H1 (cell line): Measurements from ENCODE around the gene PRRT4. TPM values are rescaled to one million over a fixed set of nuclear protein-coding genes. Genes with fewer than 3 reads are reported as not detected.

Experiments used
- CTCF ChIA-PET: fragments of 300-600 bp; sonication (Branson Sonifier 250); formaldehyde crosslinking; loops from one replicate; lab custom pipeline; 2021; ENCODE audit not compliant: partially characterized antibody; lab: Charles Lee
- POLR2A ChIA-PET: fragments of 300-600 bp; sonication (Branson Sonifier 250); formaldehyde crosslinking; loops from one replicate; lab custom pipeline; 2021; ENCODE audit warnings: inconsistent platforms; ENCODE audit not compliant: partially characterized antibody; lab: Charles Lee
- DNase-seq, 2 experiments: peaks; one replicate each; pipeline versions ENCODE4 v3.0.0 to v3.0.0-alpha.2; 2010 to 2022; ENCODE audit warnings: low spot score in 2 of 2, low read depth in 1 of 2, mixed read lengths in 1 of 2
- FAIRE-seq: peaks from 2 replicates; lab custom pipeline; 2011; peaks lifted over from hg19 to GRCh38; lab: Jason Lieb, UNC
- H2AFZ ChIP-seq: 2 replicates; pipeline ENCODE4 v1.8.1; 2012; ENCODE audit warnings: low read length, inconsistent platforms
- H2AK5ac ChIP-seq: 2 replicates; pipeline ENCODE4 v1.6.1; 2013; ENCODE audit warnings: low read depth, low read length
- H2BK120ac ChIP-seq: replicated peaks from 2 replicates; pipeline ENCODE3; 2013; ENCODE audit warnings: low read depth, low read length, inconsistent platforms
- H2BK12ac ChIP-seq: 2 replicates; pipeline ENCODE4 v1.6.1; 2013; ENCODE audit warnings: low read depth, low read length
- H2BK15ac ChIP-seq: 2 replicates; pipeline ENCODE4 v1.6.1; 2013; ENCODE audit warnings: low read length
- H2BK20ac ChIP-seq: 2 replicates; pipeline ENCODE4 v1.6.1; 2013; ENCODE audit warnings: low read length
- H2BK5ac ChIP-seq: 2 replicates; pipeline ENCODE4 v1.6.1; 2013; ENCODE audit warnings: low read depth, low read length
- H3K14ac ChIP-seq: 2 replicates; pipeline ENCODE4 v1.6.1; 2013; ENCODE audit warnings: inconsistent platforms; ENCODE audit not compliant: insufficient read length
- H3K18ac ChIP-seq: 2 replicates; pipeline ENCODE4 v1.6.1; 2013; ENCODE audit warnings: low read length; ENCODE audit errors: extremely low read depth
- H3K23ac ChIP-seq: 2 replicates; pipeline ENCODE4 v1.6.1; 2013; ENCODE audit warnings: inconsistent platforms; ENCODE audit not compliant: insufficient read length
- H3K23me2 ChIP-seq: 2 replicates; pipeline ENCODE4 v1.6.1; 2013; ENCODE audit warnings: low read depth, low read length
- H3K27ac ChIP-seq: 2 replicates; pipeline ENCODE4 v1.6.1; 2011; ENCODE audit warnings: low read depth, low read length, inconsistent platforms
- H3K27me3 ChIP-seq, 4 experiments: replicated peaks in 1 of 4; 1 replicate in 1 of 4; 2 replicates in 3 of 4; pipeline versions ENCODE4 v1.6.1 to v1.8.1; 2011 to 2013; ENCODE audit warnings: low read length in 3 of 4, mild to moderate bottlenecking in 3 of 4, inconsistent platforms in 2 of 4, mixed read lengths in 2 of 4, moderate library complexity in 1 of 4; ENCODE audit not compliant: control insufficient read depth in 3 of 4, insufficient read depth in 3 of 4; ENCODE audit errors: extremely low read depth in 1 of 4
- H3K36me3 ChIP-seq, 4 experiments: 2 replicates each; pipeline versions ENCODE4 v1.6.1 to v1.8.1; 2011 to 2013; ENCODE audit warnings: mild to moderate bottlenecking in 4 of 4, low read length in 3 of 4, moderate library complexity in 2 of 4, control low read depth in 1 of 4, inconsistent platforms in 1 of 4; ENCODE audit not compliant: insufficient read depth in 4 of 4, control insufficient read depth in 2 of 4
- H3K4ac ChIP-seq: replicated peaks from 2 replicates; pipeline ENCODE3; 2013; ENCODE audit warnings: low read length, low read depth, mixed read lengths, inconsistent platforms; ENCODE audit not compliant: insufficient read length
- H3K4me1 ChIP-seq, 4 experiments: replicated peaks in 1 of 4; 1 replicate in 1 of 4; 2 replicates in 3 of 4; pipeline versions ENCODE4 v1.6.1 to v1.8.1; 2011 to 2013; ENCODE audit warnings: low read length in 3 of 4, inconsistent platforms in 2 of 4, mixed read lengths in 1 of 4; ENCODE audit not compliant: insufficient read depth in 4 of 4, control insufficient read depth in 3 of 4
- H3K4me2 ChIP-seq, 2 experiments: 2 replicates each; pipeline versions ENCODE4 v1.6.1 to v1.8.1; 2011 to 2013; ENCODE audit warnings: low read depth in 2 of 2, low read length in 2 of 2, control low read depth in 1 of 2, inconsistent platforms in 1 of 2, mild to moderate bottlenecking in 1 of 2; ENCODE audit not compliant: insufficient read depth in 1 of 2
- H3K4me3 ChIP-seq, 4 experiments: fragments of 200-600, 300-600 bp in 1 of 4; sonication (generic), shearing (Covaris generic), sonication (Bioruptor Twin) in 1 of 4; 2 replicates each; pipeline versions ENCODE4 v1.5.1 to v1.8.1; 2011 to 2016; ENCODE audit warnings: low read length in 4 of 4, low read depth in 3 of 4, control low read depth in 2 of 4, inconsistent platforms in 2 of 4, mild to moderate bottlenecking in 2 of 4, mixed read lengths in 1 of 4, moderate library complexity in 1 of 4; ENCODE audit not compliant: insufficient read depth in 2 of 4; ENCODE audit errors: extremely low read depth in 1 of 4
- H3K56ac ChIP-seq: replicated peaks from 2 replicates; pipeline ENCODE3; 2013; ENCODE audit warnings: low read depth, mild to moderate bottlenecking, mixed read lengths, low read length, inconsistent platforms; ENCODE audit not compliant: insufficient read length
- H3K79me1 ChIP-seq: 2 replicates; pipeline ENCODE4 v1.6.1; 2013; ENCODE audit warnings: low read depth, low read length, control low read depth
- H3K79me2 ChIP-seq, 2 experiments: 2 replicates each; pipeline versions ENCODE4 v1.6.1 to v1.8.1; 2012 to 2013; ENCODE audit warnings: low read length in 2 of 2, mild to moderate bottlenecking in 2 of 2, inconsistent platforms in 1 of 2; ENCODE audit not compliant: insufficient read depth in 2 of 2, control insufficient read depth in 1 of 2
- H3K9ac ChIP-seq, 4 experiments: replicated peaks in 1 of 4; 1 replicate in 1 of 4; 2 replicates in 3 of 4; pipeline versions ENCODE4 v1.6.1 to v1.8.1; 2011 to 2013; ENCODE audit warnings: low read depth in 3 of 4, low read length in 3 of 4, control low read depth in 2 of 4, mild to moderate bottlenecking in 2 of 4, moderate library complexity in 2 of 4, inconsistent platforms in 1 of 4; ENCODE audit errors: extremely low read depth in 1 of 4
- H3K9me3 ChIP-seq, 2 experiments: 2 replicates each; pipeline versions ENCODE4 v1.6.1 to v1.8.1; 2012 to 2013; ENCODE audit warnings: mild to moderate bottlenecking in 2 of 2, moderate library complexity in 2 of 2, control low read depth in 1 of 2, inconsistent platforms in 1 of 2, low read depth in 1 of 2, low read length in 1 of 2, mixed read lengths in 1 of 2; ENCODE audit not compliant: insufficient read depth in 2 of 2
- H4K20me1 ChIP-seq, 2 experiments: replicated peaks in 1 of 2; 2 replicates each; pipeline versions ENCODE3 to v1.8.1; 2011 to 2013; ENCODE audit warnings: inconsistent platforms in 2 of 2, low read length in 2 of 2, mild to moderate bottlenecking in 1 of 2; ENCODE audit not compliant: insufficient read depth in 2 of 2, control insufficient read depth in 1 of 2
- H4K5ac ChIP-seq: 2 replicates; pipeline ENCODE4 v1.6.1; 2013; ENCODE audit warnings: low read length, low read depth, mixed read lengths, inconsistent platforms; ENCODE audit not compliant: insufficient read length
- H4K8ac ChIP-seq: 2 replicates; pipeline ENCODE4 v1.8.0; 2013; ENCODE audit warnings: mild to moderate bottlenecking, moderate library complexity, low read length, inconsistent platforms; ENCODE audit not compliant: insufficient read depth; ENCODE audit errors: extremely low read depth
- H4K91ac ChIP-seq: replicated peaks from 2 replicates; pipeline ENCODE3; 2013; ENCODE audit warnings: low read length, mixed read lengths, inconsistent platforms; ENCODE audit not compliant: insufficient read length
- CEBPB ChIP-seq: IDR thresholded peaks from 2 replicates; pipeline ENCODE4 v1.6.1; 2012; ENCODE audit warnings: low read depth, low read length
- CHD2 ChIP-seq: IDR thresholded peaks from 2 replicates; pipeline ENCODE4 v1.6.1; 2012; ENCODE audit warnings: low read length, improper control_type of control experiment
- CTCF ChIP-seq, 3 experiments: IDR thresholded peaks; 1 replicate in 2 of 3; 2 replicates in 1 of 3; pipeline versions ENCODE4 v1.5.1 to v1.6.1; 2011; ENCODE audit warnings: low read length in 3 of 3, mild to moderate bottlenecking in 3 of 3, inconsistent platforms in 2 of 3, low read depth in 1 of 3, moderate library complexity in 1 of 3; ENCODE audit not compliant: insufficient read depth in 1 of 3; ENCODE audit errors: control extremely low read depth in 1 of 3
- RXRA ChIP-seq: IDR thresholded peaks from 2 replicates; pipeline ENCODE4 v1.6.1; 2011; ENCODE audit warnings: low read depth, mild to moderate bottlenecking, low read length, moderate library complexity; ENCODE audit not compliant: insufficient read depth
- TAF1 ChIP-seq: IDR thresholded peaks from 2 replicates; pipeline ENCODE4 v1.6.1; 2011; ENCODE audit warnings: mild to moderate bottlenecking, low read depth, low read length
- WGBS, 2 experiments: shearing (Covaris generic) in 1 of 2; methylation state at CpG; one replicate each; pipeline versions ENCODE4 v1.1.6 to v1.1.7; 2013 to 2015; ENCODE audit warnings: low lambda C conversion rate in 2 of 2, mixed read lengths in 2 of 2, inconsistent platforms in 1 of 2, low coverage in 1 of 2, missing lambda C conversion rate in 1 of 2; ENCODE audit not compliant: insufficient replicate concordance in 2 of 2, insufficient coverage in 1 of 2, insufficient read length in 1 of 2; ENCODE audit errors: extremely low coverage in 1 of 2, missing lambda C conversion rate in 1 of 2; 5-methylcytosine and 5-hydroxymethylcytosine counted together
- polyA plus RNA-seq, 7 experiments: library from polyadenylated mRNA; depleted of rRNA in 3 of 7; stranded (reverse) in 5 of 7; unstranded in 2 of 7; fragments of >200 nt in 5 of 7; fragments of 200-250 nt in 2 of 7; gene quantifications; 1 replicate in 5 of 7; 2 replicates in 1 of 7; 4 replicates in 1 of 7; pipeline versions ENCODE4 v1.2.1 to v1.2.3, GENCODE V29; 2011 to 2013; ENCODE audit warnings: missing spikeins in 2 of 7, mixed read lengths in 2 of 7
- total RNA-seq: library from RNA; stranded (reverse); fragmentation: NEBNext Ultra II Directional; extraction: Animal tissue kit (Norgen Biotek cat#: 25700); gene quantifications from 2 replicates; pipeline ENCODE4 v1.2.1, GENCODE V29; 2021
- TF ChIP-seq, protein P1 (sequence below): IDR thresholded peaks from 2 replicates; pipeline ENCODE4 v1.6.1; 2012; ENCODE audit warnings: low read length, inconsistent platforms

PRRT4 gene
- total and polyA plus RNA-seq, 2 of the 8 experiments (the other 6 are each of a cell fraction or from before 2014, with no cell fraction given): 0.34 to 1.0 TPM

- H3K4me3 ChIP-seq: peak within 1 kb of the TSS; percentile 67 to 90 (median 88)
- TF ChIP-seq CEBPB (no peak), RXRA (no peak), TAF1 (peak; percentile 97), CTCF (IDR thresholded peaks at IDR 0.05; ENCODE audit: control extremely low read depth in 1 of 3, insufficient read depth in 1 of 3, low read depth in 1 of 3, low read length in 3 of 3) (no peak), CHD2 (peak; percentile 66)
- TF ChIP-seq, protein P1, sequence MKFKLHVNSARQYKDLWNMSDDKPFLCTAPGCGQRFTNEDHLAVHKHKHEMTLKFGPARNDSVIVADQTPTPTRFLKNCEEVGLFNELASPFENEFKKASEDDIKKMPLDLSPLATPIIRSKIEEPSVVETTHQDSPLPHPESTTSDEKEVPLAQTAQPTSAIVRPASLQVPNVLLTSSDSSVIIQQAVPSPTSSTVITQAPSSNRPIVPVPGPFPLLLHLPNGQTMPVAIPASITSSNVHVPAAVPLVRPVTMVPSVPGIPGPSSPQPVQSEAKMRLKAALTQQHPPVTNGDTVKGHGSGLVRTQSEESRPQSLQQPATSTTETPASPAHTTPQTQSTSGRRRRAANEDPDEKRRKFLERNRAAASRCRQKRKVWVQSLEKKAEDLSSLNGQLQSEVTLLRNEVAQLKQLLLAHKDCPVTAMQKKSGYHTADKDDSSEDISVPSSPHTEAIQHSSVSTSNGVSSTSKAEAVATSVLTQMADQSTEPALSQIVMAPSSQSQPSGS: peak; percentile 81; the same call in 1 of the 2 replicates
These were observed 17.7 kb downstream of the PRRT4 start, which contains the start of gene RBM28 for GRCh38 chr7:128343554-128344430. RBM28 (minus strand) TSS chr7:128343908; CDS start chr7:128343793, 115 bp downstream.

More at GRCh38 chr7:128343554-128344430, 17.7 kb downstream of the PRRT4 start, which contains the start of gene RBM28:
- peaks cover 4% of the 10 kb centered on the region; the same call in 1 of the 2 replicates for H3K23me2 ChIP-seq
- DNase-seq (peak; percentile 65 to 95), FAIRE-seq (no peak)
- H4K91ac ChIP-seq: peak within 1 kb of the TSS; percentile 61
- H2AFZ ChIP-seq: peak within 1 kb of the TSS; percentile 90
- H3K27me3 ChIP-seq: peaks cover under 1 to 7% (median 2%) of the 10 kb centered on the region in 4 experiments; a peak in 6 of 7 replicates
- H2BK120ac ChIP-seq: no peak within 1 kb of the TSS
- H2AK5ac ChIP-seq: no peak within 1 kb of the TSS
- H3K14ac ChIP-seq: no peak within 1 kb of the TSS
- H2BK5ac ChIP-seq: peak within 1 kb of the TSS; percentile 87; the same call in 1 of the 2 replicates
- ChIA-PET POLR2A (interaction anchor here (0.7 to 1.6 kb wide), 10 partner anchors 10 to 529 kb away, joined by 3 to 7 read pairs (median 4); no protein-coding TSS in a partner anchor), CTCF (interaction anchor here (0.6 to 13.6 kb wide), 8 partner anchors 10 to 126 kb away, joined by 3 to 345 read pairs (median 5); no protein-coding TSS in a partner anchor)
- no peak within 1 kb of the TSS for H2BK20ac ChIP-seq
- H3K79me1 ChIP-seq: peaks cover 6% of the 10 kb centered on the region
- H3K23ac ChIP-seq: no peak within 1 kb of the TSS
- H3K27ac ChIP-seq: peak within 1 kb of the TSS; percentile 90
- no peak within 1 kb of the TSS; the same call in 1 of the 2 replicates for H2BK15ac ChIP-seq
- H2BK12ac ChIP-seq: no peak within 1 kb of the TSS
- H4K8ac ChIP-seq: peak within 1 kb of the TSS; percentile 97
- H3K4me2 ChIP-seq: peak within 1 kb of the TSS; percentile 78 to 92
- H3K56ac ChIP-seq: peak within 1 kb of the TSS; percentile 74
- H4K20me1 ChIP-seq: peaks cover 0 to 2% of the 10 kb centered on the region in 2 experiments
- H3K9ac ChIP-seq: peak within 1 kb of the TSS; percentile 59 to 91 (median 77)
- H3K9me3 ChIP-seq: no peaks in the 10 kb centered on the region
- peaks cover 0 to 5% (median 4%) of the 10 kb centered on the region in 4 experiments; a peak in 3 of 7 replicates for H3K4me1 ChIP-seq
- H3K18ac ChIP-seq: peak within 1 kb of the TSS; percentile 92
- H4K5ac ChIP-seq: peak within 1 kb of the TSS; percentile 92
- peaks cover 2 to 7% (median 7%) of the 10 kb centered on the region in 4 experiments; a peak in 5 of 8 replicates for H3K36me3 ChIP-seq
- 17% methylated on average over 48 of the region's 49 CpGs; no CpG with 5 or more reads in 1 of the 2 experiments for WGBS, 2 experiments
- no peak within 1 kb of the TSS for H3K4ac ChIP-seq
- peaks cover 18 to 34% of the 10 kb centered on the region in 2 experiments for H3K79me2 ChIP-seq
